ENCODE results near the gene HIC1. TPM values are rescaled to one million over a fixed set of nuclear protein-coding genes. Genes with fewer than 3 reads are reported as not detected.
"Not testable (repeated sequence)": the region's sequence is repeated elsewhere in the genome, so short reads cannot be mapped to it uniquely, and the experiment has no call there.

Gene HIC1
- total RNA-seq, result 2.6 and 3.7 TPM in 2 replicates
- 0.88 and 2.7 TPM in 2 replicates for polyA plus RNA-seq

DNA sequence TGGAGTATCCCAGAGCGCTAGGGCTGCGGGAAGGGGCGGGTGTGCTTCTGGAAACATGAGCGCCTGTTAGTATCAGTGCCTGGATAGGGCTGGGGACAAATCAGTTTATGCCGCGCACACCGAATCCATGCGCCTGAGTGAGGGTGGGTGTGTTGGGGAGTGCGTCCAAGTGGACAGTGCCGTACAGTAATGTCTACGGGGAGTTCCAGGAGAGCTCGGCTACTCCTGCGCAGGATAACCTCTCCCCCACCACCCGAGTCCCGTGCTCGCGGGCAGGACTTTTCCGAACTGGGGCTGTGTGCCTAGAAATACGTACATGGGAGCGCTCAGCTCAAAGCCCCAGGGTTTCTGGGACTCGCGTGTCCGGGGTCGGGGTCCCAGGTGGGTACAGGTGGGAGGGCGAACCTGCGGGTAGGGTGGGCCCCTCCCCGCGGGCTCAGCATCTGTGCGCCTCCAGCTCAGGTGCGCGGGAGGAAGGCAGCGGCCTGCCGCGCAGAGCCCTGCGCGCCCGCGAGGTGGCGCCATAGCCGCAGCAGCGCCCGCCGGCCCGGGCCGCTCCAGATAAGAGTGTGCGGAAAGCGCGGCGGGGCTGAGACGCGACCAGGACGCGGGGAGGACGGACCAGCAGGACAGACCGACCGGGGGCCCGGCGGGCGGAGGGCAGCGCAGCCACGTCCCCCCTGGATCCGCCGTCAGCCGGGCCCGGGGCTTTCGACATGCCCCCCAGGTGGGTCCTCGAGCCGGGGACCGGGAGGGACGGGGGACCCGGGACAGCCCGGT lies at the start of gene HIC1:
Gene HIC1 (plus strand): TSS at position 592 of the 780 bp plus-strand sequence. CDS start 1,588 bp downstream, outside the sequence.
- Histone ChIP-seq H3K27me3 (peaks cover 91% of the 10 kb centered on the region), H3K9me3 (ENCODE audit: low read depth) (no peaks in the 10 kb centered on the region), H3K4me3 (peak within 1 kb of the TSS; percentile 60), H3K36me3 (no peaks in the 10 kb centered on the region), H3K27ac (no peak within 1 kb of the TSS), H3K4me1 (ENCODE audit: low read depth) (peaks cover 11% of the 10 kb centered on the region)
- TF ChIP-seq CTCF (IDR thresholded peaks at IDR 0.05; ENCODE audit: low read depth, low read length), result peak; percentile 77
- peak; percentile 84 to 86 for DNase-seq (ENCODE audit: low read depth in 1 of 2, low spot score in 1 of 2)

GRCh38 chr17:2008332-2009126 lies 46.4 kb upstream of the HIC1 start:
- Histone ChIP-seq H3K27me3 (no peaks in the 10 kb centered on the region), H3K27ac (no peak overlapping the region), H3K36me3 (no peaks in the 10 kb centered on the region), H3K4me1 (ENCODE audit: low read depth) (peaks cover 4% of the 10 kb centered on the region), H3K9me3 (ENCODE audit: low read depth) (no peaks in the 10 kb centered on the region), H3K4me3 (no peak overlapping the region)
- DNase-seq (ENCODE audit: low read depth in 1 of 2, low spot score in 1 of 2), result no peak
- no peak for TF ChIP-seq CTCF (IDR thresholded peaks at IDR 0.05; ENCODE audit: low read depth, low read length)

DNA sequence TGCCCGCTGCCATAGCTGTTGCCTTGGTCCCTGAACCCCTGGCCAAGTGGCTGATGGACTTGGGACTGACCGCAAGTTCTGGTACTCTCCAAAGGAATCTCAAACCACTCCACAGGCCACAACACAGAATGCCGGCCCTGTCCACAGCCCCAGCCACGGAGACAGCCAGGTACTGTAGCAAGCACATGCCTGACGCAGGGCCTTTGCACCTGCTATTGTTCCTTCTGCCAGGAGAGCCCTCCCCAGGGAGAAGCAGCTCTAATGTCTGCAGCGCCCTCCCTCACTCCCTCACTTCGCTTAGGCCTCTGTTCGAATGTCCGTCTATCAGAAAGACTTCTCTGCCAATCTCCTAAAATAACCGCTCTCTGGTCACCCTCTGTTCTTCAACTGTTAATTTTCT lies 45.2 kb upstream of the HIC1 start:
- no peaks in the 10 kb centered on the region for H3K4me1 ChIP-seq (ENCODE audit: low read depth)
- no peak for TF ChIP-seq CTCF (IDR thresholded peaks at IDR 0.05; ENCODE audit: low read depth, low read length)
- H3K4me3 ChIP-seq, result no peak overlapping the region
- DNase-seq (ENCODE audit: low read depth in 1 of 2, low spot score in 1 of 2), result no peak
- H3K27ac ChIP-seq, result no peak overlapping the region
- no peaks in the 10 kb centered on the region for H3K36me3 ChIP-seq
- H3K9me3 ChIP-seq (ENCODE audit: low read depth), result no peaks in the 10 kb centered on the region
- H3K27me3 ChIP-seq, result no peaks in the 10 kb centered on the region

GRCh38 chr17:2011411-2012371 lies 43.2 kb upstream of the HIC1 start:
- no peaks in the 10 kb centered on the region for H3K36me3 ChIP-seq
- no peak overlapping the region for H3K27ac ChIP-seq
- no peak for TF ChIP-seq CTCF (IDR thresholded peaks at IDR 0.05; ENCODE audit: low read depth, low read length)
- peak in 1 of 2 donors; percentile 67 for DNase-seq (ENCODE audit: low read depth in 1 of 2, low spot score in 1 of 2)
- no peaks in the 10 kb centered on the region for H3K4me1 ChIP-seq (ENCODE audit: low read depth)
- H3K4me3 ChIP-seq, result no peak overlapping the region
- H3K27me3 ChIP-seq, result no peaks in the 10 kb centered on the region
- H3K9me3 ChIP-seq (ENCODE audit: low read depth), result no peaks in the 10 kb centered on the region

GRCh38 chr17:2012499-2012898 lies 42.4 kb upstream of the HIC1 start:
- no peak overlapping the region for H3K4me3 ChIP-seq
- H3K9me3 ChIP-seq (ENCODE audit: low read depth), result no peaks in the 10 kb centered on the region
- no peaks in the 10 kb centered on the region for H3K36me3 ChIP-seq
- H3K27me3 ChIP-seq, result no peaks in the 10 kb centered on the region
- no peak for DNase-seq (ENCODE audit: low read depth in 1 of 2, low spot score in 1 of 2)
- TF ChIP-seq CTCF (IDR thresholded peaks at IDR 0.05; ENCODE audit: low read depth, low read length), result no peak
- H3K4me1 ChIP-seq (ENCODE audit: low read depth), result no peaks in the 10 kb centered on the region
- H3K27ac ChIP-seq, result no peak overlapping the region

DNA sequence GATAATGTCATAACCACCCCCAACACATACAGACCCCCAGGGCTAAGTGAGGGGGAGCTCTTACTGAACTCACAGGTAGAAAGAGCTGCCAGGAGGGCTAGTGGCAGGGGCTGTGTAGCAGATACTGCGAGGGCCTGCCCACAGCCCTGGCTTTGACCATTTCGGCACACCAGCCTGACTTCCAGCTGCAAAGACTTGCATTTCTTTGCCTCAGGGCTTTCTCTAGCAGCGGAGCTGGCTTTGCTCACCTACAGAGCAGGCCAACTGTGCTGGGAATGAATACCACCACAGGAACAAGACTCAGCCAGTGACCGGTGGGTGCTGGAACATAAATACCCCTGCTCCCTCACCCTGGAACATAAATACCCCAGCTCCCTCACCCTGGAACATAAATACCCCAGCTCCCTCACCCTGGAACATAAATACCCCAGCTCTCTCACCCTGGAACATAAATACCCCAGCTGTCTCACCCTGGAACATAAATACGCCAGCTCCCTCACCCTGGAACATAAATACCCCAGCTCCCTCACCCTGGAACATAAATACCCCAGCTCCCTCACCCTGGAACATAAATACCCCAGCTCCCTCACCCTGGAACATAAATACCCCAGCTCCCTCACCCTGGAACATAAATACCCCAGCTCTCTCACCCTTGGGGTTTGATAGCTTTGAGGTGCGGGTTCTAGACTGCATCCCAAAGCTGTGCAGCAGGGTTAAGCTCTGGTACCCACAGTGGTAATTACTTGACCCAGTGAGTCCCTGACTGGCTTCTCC lies 41.5 kb upstream of the HIC1 start:
- H3K27ac ChIP-seq, result not testable (repeated sequence)

More for the DNA sequence above, 41.5 kb upstream of the HIC1 start:
- DNase-seq (ENCODE audit: low read depth in 1 of 2, low spot score in 1 of 2); H3K4me3 ChIP-seq; H3K9me3 ChIP-seq (ENCODE audit: low read depth); H3K36me3 ChIP-seq; H3K4me1 ChIP-seq (ENCODE audit: low read depth); H3K27me3 ChIP-seq: not testable (repeated sequence)
